ENCODE data around the gene FGB. TPM values are rescaled to one million over a fixed set of nuclear protein-coding genes. Genes with fewer than 3 reads are reported as not detected.
"Not testable (repeated sequence)": the region's sequence is repeated elsewhere in the genome, so short reads cannot be mapped to it uniquely, and the experiment has no call there.

Gene FGB
- total RNA-seq, 3 donors from 2014 or later, result 3.9 TPM; not detected in 2

DNA sequence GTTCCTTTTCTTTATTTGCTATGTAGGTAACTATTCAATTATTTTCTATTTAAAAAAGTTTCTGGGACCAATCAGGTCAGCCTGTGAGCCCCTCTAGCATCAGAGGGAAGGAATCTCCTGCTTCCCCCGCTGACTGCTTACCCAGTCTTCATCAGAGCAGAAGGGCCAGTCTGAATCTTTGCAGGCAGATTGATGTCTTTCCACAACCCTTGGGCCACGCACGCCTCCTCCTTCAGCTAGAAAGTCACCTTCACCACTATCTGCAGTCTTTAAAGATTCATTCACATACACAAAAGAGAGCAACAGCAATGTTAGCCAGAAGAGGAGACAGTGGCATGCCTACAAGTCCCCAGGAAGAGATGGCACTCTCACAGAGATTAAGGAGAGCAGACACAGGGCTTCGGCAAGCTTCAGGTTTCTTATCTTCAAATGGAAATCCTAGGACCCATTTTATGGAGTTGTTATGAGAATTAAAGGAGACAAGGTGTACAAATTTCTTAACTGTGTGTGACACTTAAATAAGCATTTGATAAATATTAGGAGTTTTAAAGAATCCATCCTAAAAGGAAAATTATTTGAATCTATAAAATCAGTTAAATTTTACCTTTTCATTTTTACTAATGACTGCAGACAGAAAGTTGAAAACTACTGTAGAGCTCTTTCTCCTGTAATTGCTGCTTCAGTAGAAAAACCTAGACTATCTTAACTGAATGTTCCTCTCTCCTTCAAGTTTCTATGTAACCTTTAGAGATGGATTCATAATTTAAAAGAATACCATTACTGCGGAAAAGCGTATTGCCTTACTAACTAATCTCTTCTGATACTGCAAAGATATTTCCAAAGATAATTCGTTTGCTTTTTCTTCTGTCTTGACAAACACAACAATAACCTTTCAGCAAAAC, 26.7 kb downstream of the FGB start:
- intact Hi-C loops (cut with DNase I; ENCODE audit: low total_unique reads), result loop anchor here (10.0 kb wide), 1 partner anchor 295 kb away; no protein-coding TSS in a partner anchor
- Histone ChIP-seq H3K4me3 (no peak overlapping the region), H3K4me1 (no peaks in the 10 kb centered on the region), H3K27ac (no peak overlapping the region), H3K27me3 (no peaks in the 10 kb centered on the region), H3K9me3 (no peaks in the 10 kb centered on the region), H3K36me3 (no peaks in the 10 kb centered on the region)
- DNase-seq (ENCODE audit: low spot score in 2 of 2), result no peak
- TF ChIP-seq, protein P1, sequence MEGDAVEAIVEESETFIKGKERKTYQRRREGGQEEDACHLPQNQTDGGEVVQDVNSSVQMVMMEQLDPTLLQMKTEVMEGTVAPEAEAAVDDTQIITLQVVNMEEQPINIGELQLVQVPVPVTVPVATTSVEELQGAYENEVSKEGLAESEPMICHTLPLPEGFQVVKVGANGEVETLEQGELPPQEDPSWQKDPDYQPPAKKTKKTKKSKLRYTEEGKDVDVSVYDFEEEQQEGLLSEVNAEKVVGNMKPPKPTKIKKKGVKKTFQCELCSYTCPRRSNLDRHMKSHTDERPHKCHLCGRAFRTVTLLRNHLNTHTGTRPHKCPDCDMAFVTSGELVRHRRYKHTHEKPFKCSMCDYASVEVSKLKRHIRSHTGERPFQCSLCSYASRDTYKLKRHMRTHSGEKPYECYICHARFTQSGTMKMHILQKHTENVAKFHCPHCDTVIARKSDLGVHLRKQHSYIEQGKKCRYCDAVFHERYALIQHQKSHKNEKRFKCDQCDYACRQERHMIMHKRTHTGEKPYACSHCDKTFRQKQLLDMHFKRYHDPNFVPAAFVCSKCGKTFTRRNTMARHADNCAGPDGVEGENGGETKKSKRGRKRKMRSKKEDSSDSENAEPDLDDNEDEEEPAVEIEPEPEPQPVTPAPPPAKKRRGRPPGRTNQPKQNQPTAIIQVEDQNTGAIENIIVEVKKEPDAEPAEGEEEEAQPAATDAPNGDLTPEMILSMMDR (IDR thresholded peaks at IDR 0.05), result no peak
- TF ChIP-seq POLR2AphosphoS5 (IDR thresholded peaks at IDR 0.05) (no peak), POLR2A (IDR thresholded peaks at IDR 0.05) (no peak)

DNA sequence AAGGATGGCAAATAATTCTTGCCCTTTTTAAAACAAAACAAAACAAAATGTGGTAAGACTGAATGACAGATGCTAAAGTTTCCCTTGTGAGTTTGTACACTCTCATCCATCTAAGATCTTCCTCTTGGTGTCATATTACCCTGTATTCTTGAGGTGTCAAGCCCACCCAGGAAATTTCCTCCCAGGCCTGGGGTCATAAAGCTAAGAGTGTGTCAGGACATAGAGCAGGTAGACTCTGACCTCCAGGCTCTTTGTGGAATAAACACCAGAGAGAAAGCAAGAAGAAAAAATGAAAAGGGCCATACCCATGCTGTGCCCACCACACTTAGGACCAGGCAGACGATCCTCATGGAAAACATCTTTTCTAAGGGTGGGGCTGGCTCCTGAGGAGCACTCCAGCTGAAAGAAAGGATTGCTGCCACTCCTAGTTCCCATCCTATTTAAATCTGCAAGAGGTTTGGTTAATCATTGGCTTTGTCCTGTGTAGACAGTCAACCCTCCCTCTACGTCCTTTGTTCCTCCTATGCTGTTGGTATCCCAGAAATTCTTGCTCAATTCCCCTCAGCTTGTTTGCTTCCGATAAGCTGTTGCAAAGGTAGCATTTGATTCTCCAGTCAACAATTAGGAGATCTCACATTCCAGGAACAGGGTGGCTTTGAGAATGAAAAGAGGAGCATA, 27.7 kb downstream of the FGB start, which contains the start of gene FGA:
Gene FGA, minus strand, starts transcription at position 414 of the 678 bp plus-strand sequence. Its CDS starts 55 bp downstream, at position 359.
- no peak within 1 kb of the TSS for H3K4me3 ChIP-seq
- no peaks in the 10 kb centered on the region for H3K9me3 ChIP-seq
- intact Hi-C loops (cut with DNase I; ENCODE audit: low total_unique reads), result loop anchor here (10.0 kb wide), 1 partner anchor 294 kb away; no protein-coding TSS in a partner anchor
- no peaks in the 10 kb centered on the region for H3K27me3 ChIP-seq
- no peak within 1 kb of the TSS for H3K27ac ChIP-seq
- DNase-seq (ENCODE audit: low spot score in 2 of 2), result no peak
- H3K36me3 ChIP-seq, result no peaks in the 10 kb centered on the region
- TF ChIP-seq POLR2A (IDR thresholded peaks at IDR 0.05), result no peak
- TF ChIP-seq, protein P1 (IDR thresholded peaks at IDR 0.05), result no peak
- TF ChIP-seq POLR2AphosphoS5 (IDR thresholded peaks at IDR 0.05), result no peak
- no peaks in the 10 kb centered on the region for H3K4me1 ChIP-seq

DNA sequence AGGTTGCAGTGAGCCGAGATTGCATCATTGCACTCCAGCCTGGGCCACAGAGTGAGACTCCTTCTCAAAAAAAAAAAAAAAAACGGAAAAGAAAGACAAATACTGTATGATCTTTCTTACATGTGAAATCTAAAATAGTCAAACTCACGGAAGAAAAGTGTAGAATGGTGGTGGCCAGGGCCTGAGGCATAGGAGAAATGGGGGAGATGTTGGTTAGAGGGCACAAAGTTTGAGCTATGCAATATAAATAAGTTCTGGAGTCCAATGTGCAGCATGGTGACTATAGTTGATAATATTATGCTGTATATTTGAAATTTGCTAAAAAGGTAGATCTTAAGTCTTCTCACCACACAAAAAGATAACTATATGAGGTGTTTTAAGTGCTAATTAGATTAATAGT, 29.1 kb downstream of the FGB start:
- TF ChIP-seq POLR2AphosphoS5 (IDR thresholded peaks at IDR 0.05) (no peak), POLR2A (IDR thresholded peaks at IDR 0.05) (no peak)
- TF ChIP-seq, protein P1 (IDR thresholded peaks at IDR 0.05), result no peak
- Histone ChIP-seq H3K4me1 (no peaks in the 10 kb centered on the region), H3K27ac (no peak overlapping the region), H3K9me3 (no peaks in the 10 kb centered on the region), H3K4me3 (no peak overlapping the region), H3K27me3 (no peaks in the 10 kb centered on the region), H3K36me3 (no peaks in the 10 kb centered on the region)
- intact Hi-C loops (cut with DNase I; ENCODE audit: low total_unique reads), result loop anchor here (10.0 kb wide), 1 partner anchor 293 kb away; no protein-coding TSS in a partner anchor
- DNase-seq (ENCODE audit: low spot score in 2 of 2), result no peak

DNA sequence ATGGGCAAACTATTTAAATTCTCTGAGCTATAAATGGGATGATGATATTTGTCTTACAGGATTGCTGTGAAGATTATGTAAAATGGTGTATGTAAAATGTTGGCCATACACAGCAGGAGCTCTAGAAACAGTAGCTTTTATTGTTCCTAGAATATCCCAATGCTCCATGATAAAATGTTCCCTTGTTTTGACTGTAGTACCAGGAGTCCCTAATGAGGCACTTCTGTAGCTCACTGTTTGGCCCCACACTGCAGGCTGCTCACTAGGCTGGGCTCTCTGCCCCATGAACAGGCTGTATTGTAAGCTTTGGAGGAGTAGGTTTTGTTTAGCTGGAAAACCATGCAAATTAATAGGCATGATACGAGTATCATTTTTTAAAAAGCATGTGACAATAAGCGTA, 31.1 kb downstream of the FGB start:
- TF ChIP-seq POLR2AphosphoS5 (IDR thresholded peaks at IDR 0.05), result no peak
- TF ChIP-seq POLR2A (IDR thresholded peaks at IDR 0.05), result no peak
- TF ChIP-seq, protein P1 (IDR thresholded peaks at IDR 0.05), result no peak
- intact Hi-C loops (cut with DNase I; ENCODE audit: low total_unique reads), result loop anchor here (10.0 kb wide), 1 partner anchor 291 kb away; no protein-coding TSS in a partner anchor
- Histone ChIP-seq H3K27me3 (no peaks in the 10 kb centered on the region), H3K36me3 (no peaks in the 10 kb centered on the region), H3K4me3 (no peak overlapping the region), H3K4me1 (no peaks in the 10 kb centered on the region), H3K9me3 (no peaks in the 10 kb centered on the region), H3K27ac (no peak overlapping the region)
- DNase-seq (ENCODE audit: low spot score in 2 of 2), result no peak

DNA sequence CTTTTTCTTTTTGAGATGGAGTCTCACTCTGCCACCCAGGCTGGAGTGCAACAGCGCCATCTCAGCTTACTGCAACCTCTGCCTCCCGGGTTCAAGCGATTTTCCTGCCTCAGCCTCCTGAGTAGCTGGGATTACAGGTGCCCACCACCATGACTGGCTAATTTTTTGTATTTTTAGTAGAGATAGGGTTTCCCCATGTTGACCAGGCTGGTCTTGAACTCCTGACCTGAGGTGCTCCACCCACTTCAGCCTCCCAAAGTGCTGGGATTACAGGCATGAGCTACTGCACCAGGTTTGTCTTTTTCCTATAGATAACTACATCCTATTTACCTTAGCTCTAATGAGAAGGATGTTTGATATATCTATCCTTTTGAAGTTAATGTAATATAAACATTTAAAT, 31.5 kb downstream of the FGB start:
- not testable (repeated sequence) for H3K27ac ChIP-seq; H3K27me3 ChIP-seq; DNase-seq (ENCODE audit: low spot score in 2 of 2); H3K36me3 ChIP-seq; H3K4me3 ChIP-seq; H3K4me1 ChIP-seq; H3K9me3 ChIP-seq
- intact Hi-C loops (cut with DNase I; ENCODE audit: low total_unique reads), result loop anchor here (10.0 kb wide), 1 partner anchor 290 kb away; no protein-coding TSS in a partner anchor

Measured in breast epithelium (tissue), 4 donors.